Activated effector memory CD4-positive, alpha-beta T cell treated with anti-CD3 and anti-CD28 coated beads, Interleukin-2, amount 50 U/mL, for 16 hours (primary cell): Measurements from ENCODE around the gene WNK4.
A peak's percentile ranks its signal among the peaks of the same experiment; 100 is the strongest.

ENCODE experiments used
- DNase-seq: peaks from one replicate; pipeline ENCODE4 v3.0.0-alpha.2; 2020

WNK4 gene

DNA sequence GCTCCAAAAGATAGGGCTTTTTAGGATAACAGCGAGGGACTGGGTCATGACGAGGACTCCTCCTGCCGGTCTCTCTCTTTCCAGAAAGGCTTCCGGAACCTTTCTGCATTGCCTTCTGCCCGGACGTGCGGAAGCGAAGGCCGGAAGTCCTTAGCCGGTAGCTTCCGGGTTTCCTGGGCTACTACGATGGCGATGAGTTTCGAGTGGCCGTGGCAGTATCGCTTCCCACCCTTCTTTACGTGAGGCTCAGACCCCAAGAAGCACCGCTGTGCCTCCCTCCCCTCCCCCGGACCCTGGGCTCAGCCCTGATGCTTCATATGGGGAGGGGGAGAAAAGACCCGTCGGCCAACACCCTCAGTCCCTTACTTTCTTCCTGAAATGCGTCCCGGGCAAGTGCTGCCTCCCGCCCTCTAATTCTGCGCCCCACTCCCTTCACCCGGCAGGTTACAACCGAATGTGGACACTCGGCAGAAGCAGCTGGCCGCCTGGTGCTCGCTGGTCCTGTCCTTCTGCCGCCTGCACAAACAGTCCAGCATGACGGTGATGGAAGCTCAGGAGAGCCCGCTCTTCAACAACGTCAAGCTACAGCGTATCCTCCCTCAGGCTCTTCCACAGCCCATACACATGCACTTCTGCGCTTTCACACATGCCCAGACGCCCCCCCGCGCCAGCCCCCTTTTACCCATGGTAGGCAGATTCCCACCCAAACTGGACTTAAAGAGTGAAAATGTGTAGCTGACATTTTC is 6.9 kb upstream of the WNK4 start, which contains the start of gene VPS25:
TSS of gene VPS25 (plus strand) at position 160 of the 746 bp plus-strand sequence. CDS start at position 187, 27 bp downstream.
- DNase-seq = peak; percentile 91

DNA sequence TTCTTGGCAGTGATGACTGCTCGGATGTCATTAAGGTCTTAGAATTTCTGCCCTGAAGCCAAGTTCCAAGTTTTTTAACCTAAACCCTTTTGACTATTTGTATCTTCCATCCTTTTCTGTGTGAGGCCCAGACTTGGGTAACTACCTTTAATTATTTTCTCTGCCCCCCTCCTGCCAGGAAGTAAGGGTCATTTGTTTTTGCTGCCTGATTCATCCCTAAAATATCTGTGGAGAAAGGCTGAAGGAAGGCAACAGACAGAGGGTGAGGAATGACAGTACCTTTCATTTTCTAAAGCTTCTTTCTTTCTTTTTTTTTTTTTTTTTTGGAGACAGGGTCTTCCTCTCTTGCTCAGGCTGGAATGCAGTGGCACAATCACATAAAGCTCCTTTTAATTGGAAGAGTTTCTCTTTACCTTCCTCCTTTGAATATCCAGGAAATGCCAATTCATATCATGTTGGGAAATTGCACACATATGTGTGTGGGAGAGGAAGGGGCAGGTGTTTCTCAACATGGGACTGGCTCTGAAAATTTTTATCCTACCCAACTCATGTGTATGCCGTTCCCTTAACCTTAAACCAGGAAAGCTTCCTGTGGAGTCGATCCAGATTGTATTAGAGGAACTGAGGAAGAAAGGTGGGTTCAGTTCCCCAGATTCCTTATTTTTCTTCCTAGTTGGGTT is 6.2 kb upstream of the WNK4 start:
- DNase-seq = no peak

DNA sequence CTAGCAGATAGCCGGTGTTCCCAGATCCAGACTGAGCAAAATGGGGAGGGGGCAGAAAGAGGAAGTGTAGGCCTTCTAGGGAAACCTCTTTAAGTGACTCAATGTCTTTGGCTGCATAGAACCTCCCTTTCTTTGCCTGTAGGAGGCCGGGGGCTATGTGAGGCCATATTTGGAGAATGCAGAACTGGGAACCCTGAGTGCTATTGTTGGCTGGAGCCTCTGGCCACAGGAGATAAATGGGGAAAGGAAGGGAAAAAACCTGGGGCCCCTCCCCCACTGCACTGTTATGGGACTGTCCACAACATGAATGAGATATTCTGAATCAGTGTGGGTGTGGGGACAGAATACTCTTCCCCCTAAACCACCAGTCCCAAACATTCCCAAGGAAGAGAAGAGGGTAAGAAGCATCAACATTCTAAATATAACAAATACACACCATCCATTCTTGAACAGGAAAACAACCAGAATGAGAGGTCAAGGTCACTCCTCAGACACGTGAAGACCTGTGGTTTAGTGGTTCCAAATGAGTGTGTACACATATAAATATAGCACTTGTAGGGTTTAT is 4.8 kb upstream of the WNK4 start:
- DNase-seq = no peak

DNA sequence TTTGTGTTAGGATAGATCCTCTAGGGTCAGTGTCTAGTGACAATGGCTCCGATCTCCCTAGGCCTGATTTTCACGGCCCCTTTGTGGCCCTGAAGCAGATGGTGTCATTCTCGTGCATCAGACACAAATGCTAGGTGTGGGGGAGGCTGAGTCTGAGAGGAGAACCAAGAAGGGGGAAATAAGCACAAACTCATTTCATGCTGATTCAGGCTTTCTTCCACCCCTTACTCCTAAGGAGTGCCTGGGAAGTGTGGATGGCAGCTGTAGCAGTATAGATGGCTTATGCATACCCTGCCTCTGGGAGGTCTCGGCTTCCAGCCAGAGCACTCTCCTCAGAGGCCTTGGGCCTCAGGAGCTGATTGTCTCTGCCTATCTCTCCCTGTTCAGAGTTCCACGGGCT is 1.8 kb upstream of the WNK4 start:
- no peak for DNase-seq

DNA sequence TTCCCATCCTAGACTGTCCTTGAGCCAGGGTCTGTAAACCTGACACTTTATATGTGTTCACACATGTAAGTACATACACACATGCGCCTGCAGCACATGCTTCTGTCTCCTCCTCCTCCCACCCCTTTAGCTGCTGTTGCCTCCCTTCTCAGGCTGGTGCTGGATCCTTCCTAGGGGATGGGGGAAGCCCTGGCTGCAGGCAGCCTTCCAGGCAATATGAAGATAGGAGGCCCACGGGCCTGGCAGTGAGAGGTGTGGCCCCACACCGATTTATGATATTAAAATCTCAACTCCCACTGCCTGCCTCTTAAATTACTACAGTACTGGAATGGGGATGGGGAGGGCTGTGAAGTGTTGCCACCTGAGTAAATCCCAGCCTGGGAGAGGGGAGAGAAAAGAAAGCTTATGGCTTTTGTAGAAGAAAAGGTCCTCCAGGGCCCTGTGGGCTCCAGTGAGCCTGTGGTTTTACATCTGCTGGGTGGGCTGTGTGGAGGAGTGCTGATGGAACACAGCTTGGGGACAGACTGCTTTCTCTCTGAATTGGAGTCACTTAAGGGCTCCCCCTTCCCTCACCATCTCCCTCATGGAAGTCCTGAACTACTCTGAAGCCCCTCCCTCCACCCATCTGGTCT is 990 bp upstream of the WNK4 start:
- no peak for DNase-seq

DNA sequence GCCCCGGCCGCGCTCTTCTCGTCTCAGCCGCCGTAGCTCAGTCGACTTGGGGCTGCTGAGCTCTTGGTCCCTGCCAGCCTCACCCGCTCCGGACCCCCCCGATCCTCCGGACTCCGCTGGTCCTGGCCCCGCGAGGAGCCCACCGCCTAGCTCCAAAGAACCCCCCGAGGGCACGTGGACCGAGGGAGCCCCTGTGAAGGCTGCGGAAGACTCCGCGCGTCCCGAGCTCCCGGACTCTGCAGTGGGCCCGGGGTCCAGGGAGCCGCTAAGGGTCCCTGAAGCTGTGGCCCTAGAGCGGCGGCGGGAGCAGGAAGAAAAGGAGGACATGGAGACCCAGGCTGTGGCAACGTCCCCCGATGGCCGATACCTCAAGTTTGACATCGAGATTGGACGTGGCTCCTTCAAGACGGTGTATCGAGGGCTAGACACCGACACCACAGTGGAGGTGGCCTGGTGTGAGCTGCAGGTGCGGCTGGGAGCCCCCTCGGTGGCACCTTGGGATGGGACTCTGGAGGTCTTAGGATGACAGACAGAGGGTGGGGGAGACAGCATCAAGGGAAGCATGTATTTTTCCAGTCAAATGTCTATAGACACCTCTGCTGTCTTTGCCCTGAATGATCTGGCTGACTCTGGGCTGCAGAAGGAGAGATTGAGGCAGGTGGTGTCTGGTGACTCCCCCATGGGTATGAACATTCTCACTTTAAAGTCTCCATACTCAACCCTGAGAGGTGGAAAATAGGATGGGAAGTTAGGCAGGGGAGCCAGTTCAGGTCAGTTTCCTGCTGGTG is 635 bp downstream of the WNK4 start:
- no peak for DNase-seq

DNA sequence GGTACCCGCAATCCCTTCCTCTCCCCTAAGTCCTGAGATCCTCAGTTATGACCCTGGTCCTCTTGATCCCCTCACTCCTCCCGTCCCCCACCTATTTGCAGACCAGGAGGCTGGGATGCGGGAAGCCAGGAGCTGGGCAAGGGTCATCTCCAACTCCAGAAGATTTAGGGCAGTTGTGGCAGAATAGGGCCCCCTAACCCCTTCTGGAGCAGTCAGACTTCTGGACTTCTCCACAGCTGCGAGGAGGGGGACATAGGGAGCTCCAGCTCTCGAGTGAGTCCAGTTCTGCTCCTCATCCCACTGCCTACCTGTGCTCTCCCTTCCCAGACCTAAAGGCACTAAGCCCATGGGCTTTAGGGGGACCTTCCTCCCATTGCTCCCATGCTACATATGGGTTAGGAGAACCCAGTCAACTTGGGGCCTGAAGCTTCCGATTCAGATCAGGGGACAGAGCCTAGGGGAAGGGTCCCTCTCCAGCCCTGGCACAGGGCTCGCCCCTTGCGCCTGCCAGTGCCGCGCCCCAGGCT is 1.3 kb downstream of the WNK4 start:
- DNase-seq = no peak

DNA sequence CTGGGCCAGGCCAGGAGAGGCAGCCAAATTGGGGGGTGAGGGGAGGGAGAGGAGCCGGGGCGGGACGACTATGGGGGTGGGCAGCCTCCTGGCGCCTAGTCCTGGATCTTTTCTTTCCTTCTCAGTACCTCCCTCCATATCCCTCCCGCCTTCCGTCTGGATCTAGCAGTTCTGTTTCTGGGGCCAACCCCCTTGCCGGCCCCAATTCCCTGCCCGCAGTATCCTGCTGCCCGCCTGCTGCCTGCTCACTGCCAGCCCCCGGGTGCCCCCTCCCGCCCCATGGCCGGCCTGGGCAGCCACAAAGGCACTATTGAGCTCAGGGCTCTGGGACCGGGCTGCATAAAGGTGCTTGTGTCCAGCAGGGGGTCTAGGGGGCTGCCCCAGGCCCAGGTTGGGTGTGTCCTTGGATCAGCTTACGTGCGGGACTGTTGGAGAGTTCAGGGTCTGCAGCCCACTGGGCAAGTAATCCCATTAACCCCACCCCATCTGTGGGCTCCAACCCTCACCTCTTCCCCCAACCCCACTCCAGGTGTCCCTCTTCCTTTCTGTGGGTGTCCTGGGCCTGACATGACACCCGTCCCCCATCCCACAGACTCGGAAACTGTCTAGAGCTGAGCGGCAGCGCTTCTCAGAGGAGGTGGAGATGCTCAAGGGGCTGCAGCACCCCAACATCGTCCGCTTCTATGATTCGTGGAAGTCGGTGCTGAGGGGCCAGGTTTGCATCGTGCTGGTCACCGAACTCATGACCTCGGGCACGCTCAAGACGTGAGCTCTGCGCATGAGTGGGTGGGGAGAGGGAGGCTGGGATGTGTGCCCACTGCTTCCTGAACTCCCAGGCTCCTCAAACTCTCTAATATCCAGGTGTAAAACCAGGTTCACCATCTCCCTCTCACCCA is 2.0 kb downstream of the WNK4 start:
- no peak for DNase-seq

DNA sequence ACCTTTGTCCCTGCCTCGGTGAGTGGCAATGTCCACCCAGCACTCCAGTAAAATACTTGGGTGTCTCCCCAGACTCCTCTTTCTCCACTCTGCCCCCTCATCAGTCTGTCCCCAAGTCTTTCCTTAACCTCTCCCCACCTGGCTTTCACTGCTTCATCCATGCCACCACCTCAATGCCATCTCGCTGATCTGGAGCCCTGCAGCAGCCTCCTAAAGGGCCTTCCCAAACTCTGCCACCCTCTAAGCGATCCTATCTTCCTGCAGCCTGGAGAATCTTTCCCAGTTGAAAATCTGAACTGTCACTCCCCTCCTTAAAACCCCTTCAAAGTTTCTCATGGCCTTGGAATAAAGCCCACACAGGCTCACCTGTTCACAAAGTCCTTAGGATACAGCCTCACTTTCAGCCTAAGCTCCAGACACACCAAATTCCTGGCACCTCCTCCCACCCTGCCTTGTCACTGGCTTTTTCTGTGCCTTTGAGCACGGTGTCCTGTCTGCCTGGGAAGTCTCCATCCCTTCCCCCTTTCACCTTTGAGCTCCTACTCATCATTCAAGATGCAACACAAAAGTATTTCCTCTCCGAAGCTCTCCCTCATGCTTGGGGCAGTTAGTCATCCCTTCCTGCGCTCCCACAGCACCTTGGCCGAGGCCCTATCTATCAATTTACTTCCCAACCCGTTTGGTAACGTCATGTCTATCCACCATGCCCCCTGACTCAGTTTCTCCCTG is 2.8 kb downstream of the WNK4 start:
- no peak for DNase-seq

DNA sequence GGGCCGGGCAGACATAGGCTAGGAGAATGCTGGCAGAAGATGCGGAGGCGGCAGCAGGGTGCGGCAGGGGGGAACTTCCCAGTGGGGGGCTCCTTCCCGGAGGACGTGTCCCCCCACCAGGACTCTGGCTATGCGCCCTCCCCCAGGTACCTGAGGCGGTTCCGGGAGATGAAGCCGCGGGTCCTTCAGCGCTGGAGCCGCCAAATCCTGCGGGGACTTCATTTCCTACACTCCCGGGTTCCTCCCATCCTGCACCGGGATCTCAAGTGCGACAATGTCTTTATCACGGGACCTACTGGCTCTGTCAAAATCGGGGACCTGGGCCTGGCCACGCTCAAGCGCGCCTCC is 3.4 kb downstream of the WNK4 start:
- no peak for DNase-seq

DNA sequence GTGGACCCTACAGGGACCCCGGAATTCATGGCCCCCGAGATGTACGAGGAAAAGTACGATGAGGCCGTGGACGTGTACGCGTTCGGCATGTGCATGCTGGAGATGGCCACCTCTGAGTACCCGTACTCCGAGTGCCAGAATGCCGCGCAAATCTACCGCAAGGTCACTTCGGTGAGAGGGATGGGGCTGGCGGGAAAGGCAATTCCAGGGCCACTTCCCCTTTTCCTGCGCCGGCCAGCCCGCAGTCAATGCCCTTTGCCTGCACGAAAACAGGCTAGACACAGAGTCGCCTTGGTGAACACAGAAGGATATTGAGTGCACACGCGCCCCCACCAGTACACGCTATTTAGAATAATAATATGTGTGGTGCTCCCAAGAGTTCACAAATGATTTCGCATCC is 4.0 kb downstream of the WNK4 start:
- no peak for DNase-seq

DNA sequence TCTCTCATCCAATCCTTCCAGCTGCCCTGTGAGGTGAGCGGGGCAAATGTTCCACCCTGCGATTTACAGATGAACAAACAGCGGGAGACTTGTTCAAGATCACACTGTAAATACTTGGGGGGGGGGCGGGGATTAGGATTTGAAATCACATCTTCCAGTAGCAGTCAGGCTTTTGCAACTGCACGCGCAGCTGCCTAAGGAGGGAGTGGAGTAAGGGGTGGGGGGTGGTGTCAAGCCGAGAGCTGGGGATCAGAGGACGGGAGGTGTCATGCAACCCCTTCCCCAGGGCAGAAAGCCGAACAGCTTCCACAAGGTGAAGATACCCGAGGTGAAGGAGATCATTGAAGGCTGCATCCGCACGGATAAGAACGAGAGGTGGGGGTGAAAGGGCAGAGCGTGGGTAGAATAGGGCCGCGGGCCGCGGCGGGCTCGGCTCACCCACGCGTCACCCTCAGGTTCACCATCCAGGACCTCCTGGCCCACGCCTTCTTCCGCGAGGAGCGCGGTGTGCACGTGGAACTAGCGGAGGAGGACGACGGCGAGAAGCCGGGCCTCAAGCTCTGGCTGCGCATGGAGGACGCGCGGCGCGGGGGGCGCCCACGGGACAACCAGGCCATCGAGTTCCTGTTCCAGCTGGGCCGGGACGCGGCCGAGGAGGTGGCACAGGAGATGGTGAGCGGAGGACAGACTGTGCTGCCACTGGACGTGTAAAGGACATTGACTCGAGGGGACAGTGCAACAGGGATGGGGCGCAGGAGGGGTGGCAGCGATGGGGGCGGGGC is 4.6 kb downstream of the WNK4 start:
- DNase-seq = no peak

DNA sequence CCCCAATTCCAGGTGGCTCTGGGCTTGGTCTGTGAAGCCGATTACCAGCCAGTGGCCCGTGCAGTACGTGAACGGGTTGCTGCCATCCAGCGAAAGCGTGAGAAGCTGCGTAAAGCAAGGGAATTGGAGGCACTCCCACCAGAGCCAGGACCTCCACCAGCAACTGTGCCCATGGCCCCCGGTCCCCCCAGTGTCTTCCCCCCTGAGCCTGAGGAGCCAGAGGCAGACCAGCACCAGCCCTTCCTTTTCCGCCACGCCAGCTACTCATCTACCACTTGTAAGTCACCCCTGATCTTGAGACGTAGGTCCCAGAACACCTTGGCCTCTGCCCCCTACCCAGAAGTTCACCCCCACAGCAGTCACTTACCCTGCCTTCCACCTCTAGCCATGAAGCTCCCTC is 6.9 kb downstream of the WNK4 start:
- DNase-seq = no peak

DNA sequence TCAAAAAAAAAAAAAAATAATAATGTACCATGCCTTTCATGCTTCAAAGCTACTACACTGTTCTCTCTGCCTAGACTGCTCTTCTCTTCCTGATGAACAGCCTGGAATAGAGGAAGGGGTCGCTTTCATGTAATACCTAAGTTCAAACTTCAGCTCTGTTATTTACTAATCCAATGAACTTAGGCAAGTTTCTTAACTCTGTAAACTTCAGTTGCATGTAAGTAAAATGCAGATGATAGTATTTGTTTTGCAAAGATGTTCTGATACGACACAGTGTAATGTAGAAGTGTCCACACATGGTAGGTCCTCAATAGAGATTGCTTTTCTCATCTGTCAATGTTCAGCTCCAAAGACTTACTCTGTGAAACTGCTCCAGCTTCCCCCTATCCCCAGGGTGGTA is 11.5 kb downstream of the WNK4 start:
- no peak for DNase-seq

DNA sequence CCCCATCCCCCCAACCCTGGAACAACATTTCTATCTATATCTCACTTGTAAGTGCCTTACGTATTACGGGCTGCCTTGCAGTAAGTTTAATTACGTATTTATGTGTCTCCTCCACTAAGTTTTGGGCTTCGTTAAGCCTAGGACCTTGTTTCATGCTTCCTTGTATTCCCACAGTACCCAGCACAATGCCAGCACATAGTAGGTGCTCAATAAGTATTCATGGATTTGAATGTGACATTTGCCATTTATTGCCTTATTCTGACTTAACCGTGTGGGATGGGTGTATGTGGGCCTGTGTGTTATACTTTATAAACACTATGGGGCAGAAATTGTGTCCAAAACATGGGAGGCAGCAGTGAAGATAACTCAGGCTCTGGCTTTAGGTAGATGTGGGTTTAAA is 12.1 kb downstream of the WNK4 start:
- no peak for DNase-seq

DNA sequence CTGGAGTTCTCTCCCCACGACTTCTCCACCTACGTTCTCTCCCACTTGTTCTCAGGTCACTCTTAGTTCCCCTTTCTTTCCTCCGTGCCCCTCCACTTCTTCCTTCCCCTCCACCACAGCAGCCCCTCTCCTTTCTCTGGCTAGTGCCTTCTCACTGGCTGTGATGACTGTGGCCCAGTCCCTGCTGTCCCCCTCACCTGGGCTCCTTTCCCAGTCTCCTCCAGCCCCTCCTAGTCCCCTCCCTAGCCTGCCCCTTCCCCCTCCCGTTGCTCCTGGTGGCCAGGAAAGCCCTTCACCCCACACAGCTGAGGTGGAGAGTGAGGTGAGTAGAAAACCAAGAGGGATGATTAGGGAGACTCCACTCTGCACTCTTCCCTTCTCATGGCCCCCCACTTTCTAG is 14.7 kb downstream of the WNK4 start:
- no peak for DNase-seq

DNA sequence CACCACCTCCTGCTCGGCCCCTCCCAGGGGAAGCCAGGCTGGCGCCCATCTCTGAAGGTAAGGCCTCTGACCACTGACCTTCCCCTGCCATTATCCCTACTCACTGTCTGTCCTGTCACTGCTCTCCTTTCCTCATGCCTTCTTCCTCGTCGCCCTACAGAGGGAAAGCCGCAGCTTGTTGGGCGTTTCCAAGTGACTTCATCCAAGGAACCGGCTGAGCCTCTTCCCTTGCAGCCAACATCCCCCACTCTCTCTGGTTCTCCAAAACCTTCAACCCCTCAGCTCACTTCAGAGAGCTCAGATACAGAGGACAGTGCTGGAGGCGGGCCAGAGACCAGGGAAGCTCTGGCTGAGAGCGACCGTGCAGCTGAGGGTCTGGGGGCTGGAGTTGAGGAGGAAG is 15.1 kb downstream of the WNK4 start:
- no peak for DNase-seq

DNA sequence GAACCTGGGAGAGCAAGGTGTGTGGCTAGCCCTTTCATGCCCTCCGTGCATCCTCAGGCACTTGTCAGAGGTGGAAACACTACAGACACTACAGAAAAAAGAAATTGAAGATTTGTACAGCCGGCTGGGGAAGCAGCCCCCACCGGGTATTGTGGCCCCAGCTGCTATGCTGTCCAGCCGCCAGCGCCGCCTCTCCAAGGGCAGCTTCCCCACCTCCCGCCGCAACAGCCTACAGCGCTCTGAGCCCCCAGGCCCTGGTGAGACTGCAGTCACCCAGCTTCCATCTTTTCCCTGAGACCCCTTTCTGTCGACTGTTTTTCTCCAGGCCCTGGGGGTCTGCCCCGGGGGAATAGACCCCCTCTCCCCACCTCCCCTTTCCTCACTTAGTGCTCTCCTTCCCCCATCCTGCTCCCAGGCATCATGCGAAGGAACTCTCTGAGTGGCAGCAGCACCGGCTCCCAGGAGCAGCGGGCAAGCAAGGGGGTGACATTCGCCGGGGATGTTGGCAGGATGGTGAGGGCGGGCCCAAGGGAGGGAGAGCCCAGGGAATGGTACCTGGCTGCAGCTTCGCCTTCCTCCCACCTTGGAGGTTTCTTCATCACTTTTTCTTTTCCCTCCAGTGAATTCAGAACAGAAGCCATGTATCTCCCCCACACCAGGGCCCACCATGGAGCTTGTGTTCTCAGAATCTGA is 15.8 kb downstream of the WNK4 start:
- DNase-seq = no peak
